HEK293 (cell line): ENCODE measurements around the gene MVD.

Source experiments
- CTCF ChIA-PET: fragments of 350-600 bp; formaldehyde crosslinking; extraction: SDS; loops from one replicate; lab custom pipeline; 2021; ENCODE audit warnings: antibody characterized with exemption; lab: Yijun Ruan, JAX
- POLR2A ChIA-PET: fragments of 300-600 bp; formaldehyde crosslinking; extraction: SDS; loops from one replicate; lab custom pipeline; 2020; ENCODE audit warnings: antibody characterized with exemption, inconsistent platforms; lab: Yijun Ruan, JAX
- H3K27ac ChIP-seq: fragments of 200-500 bp; sonication (Bioruptor generic); 2 replicates; pipeline ENCODE4 v1.5.1; 2014; ENCODE audit warnings: low read depth, low read length, control low read depth, inconsistent platforms; ENCODE audit errors: extremely low read depth
- H3K36me3 ChIP-seq, 2 experiments: fragments of 200-500 bp in 1 of 2; sonication (Bioruptor generic) in 1 of 2; 1 replicate in 1 of 2; 2 replicates in 1 of 2; pipeline ENCODE4 v1.5.1; 2014 to 2017; ENCODE audit warnings: inconsistent platforms in 2 of 2, low read length in 2 of 2; ENCODE audit not compliant: control insufficient read depth in 2 of 2, insufficient read depth in 1 of 2
- H3K4me1 ChIP-seq: fragments of 200-500 bp; sonication (Bioruptor generic); 2 replicates; pipeline ENCODE4 v1.5.1; 2014; ENCODE audit warnings: mild to moderate bottlenecking, low read length, inconsistent platforms; ENCODE audit not compliant: control insufficient read depth, insufficient read depth
- H3K4me3 ChIP-seq: 2 replicates; pipeline ENCODE4 v1.5.1; 2011; ENCODE audit warnings: low read depth, mild to moderate bottlenecking, control low read depth, low read length, moderate library complexity
- H3K9me3 ChIP-seq: fragments of 200-500 bp; sonication (Bioruptor generic); 2 replicates; pipeline ENCODE4 v1.5.1; 2014; ENCODE audit warnings: low read depth, low read length, inconsistent platforms; ENCODE audit not compliant: control insufficient read depth, insufficient read depth
- AEBP2 ChIP-seq: fragments of 450-650 bp; formaldehyde crosslinking; IDR thresholded peaks from 2 replicates; pipeline ENCODE4 v1.5.1; 2016; ENCODE audit warnings: missing biosample characterization, missing genetic modification characterization, borderline replicate concordance
- ATF2 ChIP-seq: fragments of 450-650 bp; formaldehyde crosslinking; IDR thresholded peaks from 2 replicates; pipeline ENCODE4 v1.5.1; 2016; ENCODE audit warnings: missing biosample characterization, missing genetic modification characterization, low read depth
- FEZF1 ChIP-seq: fragments of 450-650 bp; formaldehyde crosslinking; IDR thresholded peaks from 2 replicates; pipeline ENCODE4 v1.5.1; 2016; ENCODE audit warnings: missing biosample characterization, missing genetic modification characterization
- KLF1 ChIP-seq: fragments of 450-650 bp; formaldehyde crosslinking; IDR thresholded peaks from 2 replicates; pipeline ENCODE4 v1.5.1; 2016; ENCODE audit warnings: missing biosample characterization, missing genetic modification characterization
- KLF10 ChIP-seq: fragments of 450-650 bp; IDR thresholded peaks from 2 replicates; pipeline ENCODE4 v1.5.1; 2018; ENCODE audit warnings: missing biosample characterization, mild to moderate bottlenecking, missing genetic modification characterization
- KLF8 ChIP-seq: fragments of 450-650 bp; formaldehyde crosslinking; IDR thresholded peaks from 2 replicates; pipeline ENCODE4 v1.5.1; 2016; ENCODE audit warnings: missing biosample characterization, missing genetic modification characterization
- KLF9 ChIP-seq: fragments of 450-650 bp; formaldehyde crosslinking; IDR thresholded peaks from 2 replicates; pipeline ENCODE4 v1.5.1; 2016; ENCODE audit warnings: missing biosample characterization, missing genetic modification characterization, low read depth
- OSR2 ChIP-seq: fragments of 450-650 bp; formaldehyde crosslinking; IDR thresholded peaks from 2 replicates; pipeline ENCODE4 v1.5.1; 2016; ENCODE audit warnings: missing biosample characterization, missing genetic modification characterization
- PRDM10 ChIP-seq: fragments of 450-650 bp; formaldehyde crosslinking; IDR thresholded peaks from 2 replicates; pipeline ENCODE4 v1.5.1; 2016; ENCODE audit warnings: missing biosample characterization, missing genetic modification characterization
- SP7 ChIP-seq: fragments of 450-650 bp; formaldehyde crosslinking; IDR thresholded peaks from 2 replicates; pipeline ENCODE4 v1.5.1; 2016; ENCODE audit warnings: missing biosample characterization, missing genetic modification characterization
- ZBTB17 ChIP-seq: fragments of 450-650 bp; formaldehyde crosslinking; IDR thresholded peaks from 2 replicates; pipeline ENCODE4 v1.5.1; 2016; ENCODE audit warnings: missing biosample characterization, missing genetic modification characterization
- ZBTB21 ChIP-seq: fragments of 450-650 bp; formaldehyde crosslinking; IDR thresholded peaks from 2 replicates; pipeline ENCODE4 v1.5.1; 2017; ENCODE audit warnings: missing biosample characterization, missing genetic modification characterization
- ZBTB44 ChIP-seq: fragments of 450-650 bp; IDR thresholded peaks from 2 replicates; pipeline ENCODE4 v1.5.1; 2018; ENCODE audit warnings: missing biosample characterization, mild to moderate bottlenecking, missing genetic modification characterization
- ZEB2 ChIP-seq: fragments of 450-650 bp; formaldehyde crosslinking; IDR thresholded peaks from 2 replicates; pipeline ENCODE4 v1.5.1; 2016; ENCODE audit warnings: missing biosample characterization, missing genetic modification characterization
- ZFP69B ChIP-seq: fragments of 450-650 bp; formaldehyde crosslinking; IDR thresholded peaks from 2 replicates; pipeline ENCODE4 v1.5.1; 2016; ENCODE audit warnings: missing biosample characterization, missing genetic modification characterization
- ZIC2 ChIP-seq: fragments of 450-650 bp; formaldehyde crosslinking; IDR thresholded peaks from 2 replicates; pipeline ENCODE4 v1.5.1; 2016; ENCODE audit warnings: missing biosample characterization, missing genetic modification characterization
- ZNF221 ChIP-seq: fragments of 450-650 bp; formaldehyde crosslinking; IDR thresholded peaks from 2 replicates; pipeline ENCODE4 v1.5.1; 2017; ENCODE audit warnings: missing biosample characterization, missing genetic modification characterization, borderline replicate concordance
- ZNF23 ChIP-seq: fragments of 450-650 bp; formaldehyde crosslinking; IDR thresholded peaks from 2 replicates; pipeline ENCODE4 v1.5.1; 2016; ENCODE audit warnings: missing biosample characterization, missing genetic modification characterization, borderline replicate concordance
- ZNF26 ChIP-seq: fragments of 450-650 bp; formaldehyde crosslinking; IDR thresholded peaks from 2 replicates; pipeline ENCODE4 v1.5.1; 2016; ENCODE audit warnings: missing biosample characterization, missing genetic modification characterization
- ZNF274 ChIP-seq, 2 experiments: fragments of 200-500 bp in 1 of 2; fragments of 450-650 bp in 1 of 2; sonication (Bioruptor generic) in 1 of 2; formaldehyde crosslinking in 1 of 2; IDR thresholded peaks; 2 replicates each; pipeline versions ENCODE4 v1.5.1 to v1.6.1; 2014 to 2016; ENCODE audit warnings: borderline replicate concordance in 1 of 2, inconsistent platforms in 1 of 2, low read length in 1 of 2, missing biosample characterization in 1 of 2, missing genetic modification characterization in 1 of 2
- ZNF600 ChIP-seq: fragments of 450-650 bp; formaldehyde crosslinking; IDR thresholded peaks from 2 replicates; pipeline ENCODE4 v1.5.1; 2016; ENCODE audit warnings: missing biosample characterization, missing genetic modification characterization
- ZNF629 ChIP-seq: fragments of 450-650 bp; formaldehyde crosslinking; IDR thresholded peaks from 2 replicates; pipeline ENCODE4 v1.5.1; 2017; ENCODE audit warnings: missing biosample characterization, missing genetic modification characterization
- ZNF660 ChIP-seq: fragments of 450-650 bp; IDR thresholded peaks from 2 replicates; pipeline ENCODE4 v1.5.1; 2018; ENCODE audit warnings: missing biosample characterization, mild to moderate bottlenecking, missing genetic modification characterization
- ZSCAN18 ChIP-seq: fragments of 450-650 bp; formaldehyde crosslinking; IDR thresholded peaks from 2 replicates; pipeline ENCODE4 v1.5.1; 2016; ENCODE audit warnings: missing biosample characterization, missing genetic modification characterization
- ZXDB ChIP-seq: fragments of 450-650 bp; formaldehyde crosslinking; IDR thresholded peaks from 2 replicates; pipeline ENCODE4 v1.5.1; 2016; ENCODE audit warnings: missing biosample characterization, missing genetic modification characterization

Gene MVD

GRCh38 chr16:88617268-88618031 lies 45.4 kb downstream of the MVD start:
- no peak overlapping the region; the same call in 1 of the 2 replicates for H3K27ac ChIP-seq
- H3K4me1 ChIP-seq, result no peaks in the 10 kb centered on the region
- peaks cover 4 to 66% of the 10 kb centered on the region in 2 experiments; a peak in 2 of 3 replicates for H3K36me3 ChIP-seq
- TF ChIP-seq ZBTB44, result 0 out of 2 replicates have a peak, but pooled peaks have one; percentile 7
- TF ChIP-seq ZNF600 (tag by site-specific recombination), result peak; percentile 64; the same call in 1 of the 2 replicates
- TF ChIP-seq ZFP69B, result no peak
- TF ChIP-seq ZNF629 (tag by site-specific recombination), result peak; percentile 89
- peak; percentile 71 for TF ChIP-seq KLF1 (tag by site-specific recombination)
- TF ChIP-seq ZNF660, result 0 out of 2 replicates have a peak, but pooled peaks have one; percentile 36
- no peak for TF ChIP-seq ZNF221 (tag by site-specific recombination)
- TF ChIP-seq KLF9 (tag by site-specific recombination), result peak; percentile 69
- TF ChIP-seq ZSCAN18 (tag by site-specific recombination), result no peak
- 0 out of 2 replicates have a peak, but pooled peaks have one; percentile 13 for TF ChIP-seq ZIC2
- TF ChIP-seq ZEB2, result peak; percentile 65
- TF ChIP-seq ZNF23, result no peak
- TF ChIP-seq ZNF26 (tag by site-specific recombination), result no peak
- TF ChIP-seq PRDM10 (tag by site-specific recombination), result 0 out of 2 replicates have a peak, but pooled peaks have one; percentile 17
- TF ChIP-seq OSR2, result peak; percentile 61
- TF ChIP-seq ZBTB17, result peak; percentile 61; the same call in 1 of the 2 replicates
- TF ChIP-seq KLF8 (tag by site-specific recombination), result 0 out of 2 replicates have a peak, but pooled peaks have one; percentile 24
- TF ChIP-seq FEZF1 (tag by site-specific recombination), result peak; percentile 50; the same call in 1 of the 2 replicates
- peak; percentile 46; the same call in 1 of the 2 replicates for TF ChIP-seq ATF2 (tag by site-specific recombination)
- no peak for TF ChIP-seq ZNF274 (IDR thresholded peaks at IDR 0.05; ENCODE audit: low read length)
- TF ChIP-seq ZNF274 (tag by site-specific recombination; IDR thresholded peaks at IDR 0.05; ENCODE audit: borderline replicate concordance), result no peak
- peak; percentile 77; the same call in 1 of the 2 replicates for TF ChIP-seq KLF10
- TF ChIP-seq ZXDB (tag by site-specific recombination), result peak; percentile 68
- TF ChIP-seq ZBTB21 (tag by site-specific recombination), result peak; percentile 64; the same call in 1 of the 2 replicates
- TF ChIP-seq SP7, result peak; percentile 74
- TF ChIP-seq AEBP2, result no peak

More at GRCh38 chr16:88617268-88618031, 45.4 kb downstream of the MVD start:
- Histone ChIP-seq H3K4me3 (no peak overlapping the region), H3K9me3 (no peaks in the 10 kb centered on the region)
- ChIA-PET POLR2A (interaction anchor here (1.1 kb wide), 1 partner anchor 47 kb away, joined by 9 read pairs; the partner anchor contains the start of gene ZC3H18), CTCF (interaction anchor here (1.1 kb wide), 1 partner anchor 15 kb away, joined by 5 read pairs; no protein-coding TSS in a partner anchor)
